Measurements from ENCODE around the gene RCBTB2.
"Not testable (repeated sequence)": the region's sequence is repeated elsewhere in the genome, so short reads cannot be mapped to it uniquely, and the experiment has no call there.

RCBTB2 gene

DNA sequence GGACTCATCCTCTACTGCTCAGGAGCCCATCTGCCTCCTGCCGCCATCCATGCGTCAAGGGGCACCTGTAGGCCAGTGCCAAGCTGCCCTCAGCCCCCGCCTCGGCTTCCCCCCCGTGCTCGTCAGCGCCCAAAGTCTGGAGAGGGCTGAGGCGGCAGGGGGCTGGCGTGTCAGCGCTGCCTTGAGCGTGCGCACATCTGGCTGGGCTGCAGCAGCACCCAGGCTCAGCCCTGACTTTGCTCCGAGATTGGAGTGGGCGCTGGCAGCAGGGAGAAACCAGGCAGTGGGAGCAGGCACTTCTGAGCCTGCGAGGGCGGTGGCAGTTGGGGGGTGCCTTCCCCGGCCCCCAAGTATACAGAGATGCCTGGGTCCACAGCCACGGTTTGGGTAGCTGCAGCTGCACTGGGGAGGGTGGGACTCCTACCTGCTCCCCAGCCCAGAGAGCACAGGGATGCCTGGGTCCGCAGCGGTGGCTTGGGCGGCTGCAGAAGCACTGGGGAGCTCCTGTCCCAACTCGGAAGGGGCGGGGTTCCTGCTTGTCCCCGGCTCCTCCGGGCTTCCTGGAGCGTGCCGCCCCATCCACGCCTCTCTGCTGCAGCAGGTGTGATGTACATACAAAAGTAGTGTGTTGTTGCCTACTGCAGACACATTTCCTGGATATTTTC, 75.2 kb downstream of the RCBTB2 start:
- no peaks in the 10 kb centered on the region for H3K36me3 ChIP-seq (ENCODE audit: control insufficient read depth, insufficient read depth, low read length)

DNA sequence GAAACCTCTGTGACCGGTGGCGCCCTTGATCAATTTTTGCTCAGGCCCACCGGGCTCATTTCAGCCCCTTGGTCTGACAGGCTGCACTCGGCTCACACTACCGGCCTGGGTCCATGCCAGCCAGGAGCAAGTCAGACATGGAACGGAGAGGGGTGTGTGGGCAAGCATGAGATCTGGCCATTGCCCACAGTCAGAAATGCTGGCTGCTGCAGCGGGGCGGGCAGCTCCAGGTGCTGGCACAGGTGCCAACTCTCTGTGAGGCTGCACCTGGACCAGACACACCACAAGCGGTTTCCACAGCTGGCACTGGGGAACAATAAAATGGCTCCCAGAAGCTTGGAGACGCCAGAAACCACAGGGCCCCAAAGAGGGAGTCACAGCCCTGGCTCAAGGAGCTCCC, 76.3 kb downstream of the RCBTB2 start:
- no peak overlapping the region for H3K9ac ChIP-seq (ENCODE audit: low read depth, low read length)
- H3K9me3 ChIP-seq (ENCODE audit: control insufficient read depth, insufficient read depth, low read length): no peaks in the 10 kb centered on the region
- H3K27me3 ChIP-seq (ENCODE audit: control insufficient read depth, insufficient read depth, low read length): no peaks in the 10 kb centered on the region
- no peaks in the 10 kb centered on the region for H3K36me3 ChIP-seq (ENCODE audit: control insufficient read depth, insufficient read depth, low read length)
- no peak overlapping the region for H3K4me3 ChIP-seq (ENCODE audit: low read depth, low read length)
- no peaks in the 10 kb centered on the region for H3K4me1 ChIP-seq (ENCODE audit: control insufficient read depth, insufficient read depth, low read length)

More for the DNA sequence above, 75.2 kb downstream of the RCBTB2 start:
- no peaks in the 10 kb centered on the region for H3K4me1 ChIP-seq (ENCODE audit: control insufficient read depth, insufficient read depth, low read length)
- H3K9me3 ChIP-seq (ENCODE audit: control insufficient read depth, insufficient read depth, low read length): no peaks in the 10 kb centered on the region
- H3K9ac ChIP-seq (ENCODE audit: low read depth, low read length): no peak overlapping the region
- H3K27me3 ChIP-seq (ENCODE audit: control insufficient read depth, insufficient read depth, low read length): no peaks in the 10 kb centered on the region
- no peak overlapping the region for H3K4me3 ChIP-seq (ENCODE audit: low read depth, low read length)

DNA sequence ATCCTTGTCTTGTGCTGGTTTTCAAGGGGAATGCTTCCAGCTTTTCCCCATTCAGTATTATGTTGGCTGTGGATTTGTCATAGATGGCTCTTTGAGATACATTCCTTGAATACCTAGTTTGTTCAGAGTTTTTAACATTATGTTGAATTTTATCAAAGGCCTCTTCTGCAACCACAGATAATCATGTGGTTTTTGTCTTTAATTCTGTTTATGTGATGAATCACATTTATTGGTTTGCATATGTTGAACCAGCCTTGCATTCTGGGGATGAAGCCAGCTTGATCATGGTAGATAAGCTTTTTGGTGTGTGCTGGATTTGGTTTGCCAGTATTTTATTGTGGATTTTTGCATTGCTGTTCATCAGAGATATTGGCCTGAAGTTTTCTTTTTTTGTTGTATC, 81.7 kb downstream of the RCBTB2 start:
- not testable (repeated sequence) for H3K9me3 ChIP-seq (ENCODE audit: control insufficient read depth, insufficient read depth, low read length); H3K9ac ChIP-seq (ENCODE audit: low read depth, low read length); H3K27me3 ChIP-seq (ENCODE audit: control insufficient read depth, insufficient read depth, low read length); H3K36me3 ChIP-seq (ENCODE audit: control insufficient read depth, insufficient read depth, low read length); H3K4me1 ChIP-seq (ENCODE audit: control insufficient read depth, insufficient read depth, low read length); H3K4me3 ChIP-seq (ENCODE audit: low read depth, low read length)

DNA sequence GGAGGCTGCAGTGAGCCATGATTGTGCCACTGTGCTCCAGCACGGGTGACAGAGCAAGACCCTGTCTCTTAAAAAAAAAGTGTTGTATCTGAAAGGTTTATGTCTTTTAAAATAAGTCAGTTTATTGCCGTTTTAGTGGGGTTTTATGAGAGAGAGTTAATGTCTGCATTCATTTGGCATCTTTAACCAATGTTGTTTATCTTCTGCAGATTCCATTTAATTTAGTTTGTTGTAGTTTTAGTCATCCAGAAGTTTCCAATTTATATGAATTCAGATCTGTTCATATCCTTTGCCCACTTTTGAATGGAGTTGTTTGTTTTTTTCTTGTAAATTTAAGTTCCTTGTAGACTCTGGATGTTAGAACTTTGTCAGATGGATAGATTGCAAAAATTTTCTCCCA, 83.2 kb downstream of the RCBTB2 start:
- Histone ChIP-seq H3K36me3 (ENCODE audit: control insufficient read depth, insufficient read depth, low read length) (no peaks in the 10 kb centered on the region), H3K9ac (ENCODE audit: low read depth, low read length) (no peak overlapping the region)

DNA sequence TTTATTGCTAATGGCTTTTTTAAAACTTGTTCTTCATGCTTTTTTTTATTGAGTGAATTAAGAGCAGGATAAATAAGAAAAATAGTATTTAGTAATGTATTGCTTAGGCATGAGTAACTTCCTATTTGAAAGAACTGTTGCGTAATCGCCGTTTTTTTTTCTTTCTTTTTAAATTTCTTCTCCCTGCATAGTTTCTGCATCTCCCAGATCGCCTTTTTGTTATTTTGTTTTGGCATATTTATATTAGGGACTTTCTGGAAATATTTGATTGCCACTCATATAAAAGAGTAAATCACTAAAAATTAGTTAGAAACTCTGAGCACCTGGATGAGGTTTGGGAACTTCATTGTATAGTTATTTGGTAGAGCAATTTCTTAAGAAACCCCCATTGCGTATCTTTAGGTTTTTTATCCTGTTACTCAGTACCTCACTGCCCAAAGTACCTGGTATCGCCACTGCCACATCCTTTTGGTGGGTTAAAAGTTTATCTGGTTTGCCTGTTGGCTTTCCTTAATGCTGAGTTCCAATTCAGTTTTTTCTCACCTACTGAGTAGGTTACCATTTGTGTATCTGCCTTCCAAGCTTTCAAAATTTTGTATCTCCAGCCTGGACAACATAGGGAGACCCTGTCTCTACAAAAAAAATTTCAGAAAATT, 83.8 kb downstream of the RCBTB2 start:
- H3K9me3 ChIP-seq (ENCODE audit: control insufficient read depth, insufficient read depth, low read length): no peaks in the 10 kb centered on the region
- H3K27me3 ChIP-seq (ENCODE audit: control insufficient read depth, insufficient read depth, low read length): no peaks in the 10 kb centered on the region
- H3K9ac ChIP-seq (ENCODE audit: low read depth, low read length): no peak overlapping the region
- no peaks in the 10 kb centered on the region for H3K4me1 ChIP-seq (ENCODE audit: control insufficient read depth, insufficient read depth, low read length)
- H3K4me3 ChIP-seq (ENCODE audit: low read depth, low read length): no peak overlapping the region
- H3K36me3 ChIP-seq (ENCODE audit: control insufficient read depth, insufficient read depth, low read length): no peaks in the 10 kb centered on the region

More for the DNA sequence above, 83.2 kb downstream of the RCBTB2 start:
- Histone ChIP-seq H3K9me3 (ENCODE audit: control insufficient read depth, insufficient read depth, low read length) (no peaks in the 10 kb centered on the region), H3K27me3 (ENCODE audit: control insufficient read depth, insufficient read depth, low read length) (no peaks in the 10 kb centered on the region), H3K4me3 (ENCODE audit: low read depth, low read length) (no peak overlapping the region), H3K4me1 (ENCODE audit: control insufficient read depth, insufficient read depth, low read length) (no peaks in the 10 kb centered on the region)

DNA sequence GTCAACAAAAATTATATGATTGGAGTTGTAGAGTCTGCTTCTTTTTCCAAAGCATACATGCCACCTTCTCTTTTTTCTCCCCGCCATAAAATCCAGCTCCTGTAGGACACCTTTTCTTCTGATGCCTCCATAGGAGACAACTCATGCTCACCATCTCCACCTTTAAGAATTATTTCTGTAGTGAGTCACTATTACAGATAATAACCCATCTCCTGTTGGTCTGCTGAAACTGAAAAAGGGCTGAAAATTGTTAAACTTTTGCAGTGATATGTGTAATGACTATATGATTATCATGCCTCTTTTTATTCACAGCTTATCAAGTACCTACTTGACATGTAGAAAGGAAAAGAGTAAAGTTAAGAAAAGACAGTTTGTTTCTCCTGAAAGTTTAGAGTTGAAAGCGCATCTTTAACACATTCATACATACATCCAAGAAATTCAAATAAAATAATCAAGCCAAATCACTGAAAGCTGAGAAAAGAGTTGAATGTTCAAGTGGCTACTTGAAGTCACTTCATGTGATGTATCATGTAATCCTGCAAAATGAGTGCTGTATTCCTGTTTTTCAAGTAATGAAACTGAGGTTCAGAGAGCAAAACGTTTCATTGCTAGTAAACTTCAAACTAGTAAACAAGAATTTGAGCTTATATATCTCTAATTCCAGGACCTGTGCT, 84.5 kb downstream of the RCBTB2 start:
- H3K9ac ChIP-seq (ENCODE audit: low read depth, low read length): no peak overlapping the region
- no peaks in the 10 kb centered on the region for H3K36me3 ChIP-seq (ENCODE audit: control insufficient read depth, insufficient read depth, low read length)
- no peaks in the 10 kb centered on the region for H3K27me3 ChIP-seq (ENCODE audit: control insufficient read depth, insufficient read depth, low read length)
- no peaks in the 10 kb centered on the region for H3K9me3 ChIP-seq (ENCODE audit: control insufficient read depth, insufficient read depth, low read length)
- no peaks in the 10 kb centered on the region for H3K4me1 ChIP-seq (ENCODE audit: control insufficient read depth, insufficient read depth, low read length)
- H3K4me3 ChIP-seq (ENCODE audit: low read depth, low read length): no peak overlapping the region

DNA sequence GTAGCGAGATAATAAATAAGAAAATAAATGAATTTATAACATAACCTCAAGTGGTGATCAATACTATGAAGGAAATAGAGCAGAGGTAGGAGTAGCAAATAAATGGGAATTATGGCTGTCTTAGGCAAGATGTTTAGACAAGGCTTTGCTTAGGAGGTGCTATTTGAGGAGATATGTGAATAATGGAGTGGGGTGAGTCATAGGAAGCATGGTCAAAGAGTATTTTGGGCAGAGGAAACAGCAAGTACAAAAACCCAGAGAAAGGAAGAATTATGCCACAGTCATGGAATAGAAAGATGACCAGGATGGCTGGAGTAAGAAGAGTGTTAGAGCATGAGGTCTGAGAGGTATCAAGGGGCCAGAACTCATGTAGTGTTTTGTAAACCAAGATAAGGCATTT, 86.4 kb downstream of the RCBTB2 start:
- H3K4me1 ChIP-seq (ENCODE audit: control insufficient read depth, insufficient read depth, low read length): no peaks in the 10 kb centered on the region
- H3K9me3 ChIP-seq (ENCODE audit: control insufficient read depth, insufficient read depth, low read length): no peaks in the 10 kb centered on the region
- no peaks in the 10 kb centered on the region for H3K27me3 ChIP-seq (ENCODE audit: control insufficient read depth, insufficient read depth, low read length)
- H3K9ac ChIP-seq (ENCODE audit: low read depth, low read length): no peak overlapping the region
- H3K36me3 ChIP-seq (ENCODE audit: control insufficient read depth, insufficient read depth, low read length): no peaks in the 10 kb centered on the region
- no peak overlapping the region for H3K4me3 ChIP-seq (ENCODE audit: low read depth, low read length)

DNA sequence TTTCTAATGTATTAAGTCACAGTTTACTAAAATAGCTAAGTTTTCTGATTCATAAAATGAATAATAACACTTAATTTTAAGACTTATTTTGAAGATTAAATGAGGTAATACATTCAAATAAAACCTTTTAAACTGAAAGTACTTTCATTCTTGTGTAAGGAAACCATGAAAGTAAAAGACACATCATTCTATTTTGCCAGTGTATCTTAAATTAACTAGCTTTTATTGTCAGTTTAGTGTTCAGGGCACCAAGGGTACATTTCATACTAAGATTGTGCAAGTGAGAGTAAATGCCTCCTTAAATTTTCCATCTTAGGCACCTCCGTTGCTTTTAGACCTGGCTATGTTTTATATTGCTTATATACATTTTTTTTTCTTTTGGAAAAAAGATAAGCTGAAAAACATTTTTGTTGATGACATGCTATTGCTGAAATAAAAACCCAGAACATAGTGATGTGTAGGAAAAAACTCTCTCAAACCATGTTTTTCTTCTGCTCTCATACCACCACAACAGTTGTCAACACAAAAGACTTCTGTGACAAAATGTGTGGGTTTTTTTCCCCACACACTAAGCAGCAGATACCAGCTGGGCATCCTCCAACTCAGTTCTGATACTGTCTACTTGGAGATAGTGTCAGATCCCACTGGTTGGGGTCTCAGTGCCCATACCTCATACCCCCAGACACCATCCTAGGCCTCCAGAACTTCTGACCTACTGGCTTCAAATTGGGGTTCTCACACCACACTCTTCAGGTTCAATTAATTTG, 89.3 kb downstream of the RCBTB2 start:
- H3K36me3 ChIP-seq (ENCODE audit: control insufficient read depth, insufficient read depth, low read length): no peaks in the 10 kb centered on the region
- H3K4me3 ChIP-seq (ENCODE audit: low read depth, low read length): no peak overlapping the region
- no peak overlapping the region for H3K9ac ChIP-seq (ENCODE audit: low read depth, low read length)
- H3K4me1 ChIP-seq (ENCODE audit: control insufficient read depth, insufficient read depth, low read length): no peaks in the 10 kb centered on the region
- no peaks in the 10 kb centered on the region for H3K9me3 ChIP-seq (ENCODE audit: control insufficient read depth, insufficient read depth, low read length)
- no peaks in the 10 kb centered on the region for H3K27me3 ChIP-seq (ENCODE audit: control insufficient read depth, insufficient read depth, low read length)
